HG02973 (cell line): ENCODE measurements around the gene SMTN.
"Not testable (repeated sequence)": the region's sequence is repeated elsewhere in the genome, so short reads cannot be mapped to it uniquely, and the experiment has no call there.

Experiments
- ATAC-seq: cut with Tn5 transposase; IDR thresholded peaks from one replicate; pipeline ENCODE4 v1.9.1; 2021; ENCODE audit warnings: moderate library complexity; ENCODE audit not compliant: unreplicated experiment

Gene SMTN

DNA sequence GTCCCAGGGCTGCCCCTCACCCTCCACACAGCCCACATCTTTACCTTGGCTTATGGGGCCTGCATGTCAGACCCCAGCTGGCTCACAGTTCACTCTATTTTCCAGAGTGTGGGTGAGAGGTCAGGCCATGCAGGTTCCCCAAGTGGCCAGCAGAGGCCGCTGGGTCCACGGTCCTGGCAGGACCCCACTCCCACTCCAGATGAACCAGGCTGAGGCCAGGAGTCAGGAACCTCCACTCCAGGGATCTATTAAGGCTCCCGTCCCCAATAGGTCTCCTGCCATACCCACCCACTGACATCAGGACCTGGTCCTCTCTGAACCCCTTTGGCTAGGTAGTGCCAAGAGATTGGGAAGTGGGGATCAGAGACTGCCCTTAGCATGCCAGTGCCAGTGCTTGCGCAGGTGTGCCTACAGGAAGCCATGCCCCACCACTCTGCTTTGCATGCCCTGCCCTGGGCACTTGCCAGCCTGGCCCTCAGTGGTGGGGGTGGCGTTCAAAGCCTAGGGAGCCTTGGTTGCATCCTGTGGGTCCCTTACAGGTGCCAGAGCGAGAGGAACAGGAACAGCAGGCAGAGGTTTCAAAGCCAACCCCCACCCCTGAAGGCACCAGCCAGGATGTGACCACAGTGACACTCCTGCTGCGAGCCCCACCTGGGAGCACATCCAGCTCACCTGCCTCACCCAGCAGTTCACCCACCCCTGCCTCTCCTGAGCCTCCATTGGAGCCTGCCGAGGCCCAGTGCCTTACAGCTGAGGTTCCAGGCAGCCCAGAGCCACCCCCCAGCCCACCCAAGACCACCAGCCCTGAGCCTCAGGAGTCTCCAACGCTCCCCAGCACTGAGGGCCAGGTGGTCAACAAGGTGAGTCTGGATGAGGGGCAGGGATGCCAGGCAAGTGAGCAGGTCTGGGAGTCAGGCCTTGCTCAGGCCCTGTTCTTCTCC, 8.3 kb downstream of the SMTN start:
- ATAC-seq, result no peak

DNA sequence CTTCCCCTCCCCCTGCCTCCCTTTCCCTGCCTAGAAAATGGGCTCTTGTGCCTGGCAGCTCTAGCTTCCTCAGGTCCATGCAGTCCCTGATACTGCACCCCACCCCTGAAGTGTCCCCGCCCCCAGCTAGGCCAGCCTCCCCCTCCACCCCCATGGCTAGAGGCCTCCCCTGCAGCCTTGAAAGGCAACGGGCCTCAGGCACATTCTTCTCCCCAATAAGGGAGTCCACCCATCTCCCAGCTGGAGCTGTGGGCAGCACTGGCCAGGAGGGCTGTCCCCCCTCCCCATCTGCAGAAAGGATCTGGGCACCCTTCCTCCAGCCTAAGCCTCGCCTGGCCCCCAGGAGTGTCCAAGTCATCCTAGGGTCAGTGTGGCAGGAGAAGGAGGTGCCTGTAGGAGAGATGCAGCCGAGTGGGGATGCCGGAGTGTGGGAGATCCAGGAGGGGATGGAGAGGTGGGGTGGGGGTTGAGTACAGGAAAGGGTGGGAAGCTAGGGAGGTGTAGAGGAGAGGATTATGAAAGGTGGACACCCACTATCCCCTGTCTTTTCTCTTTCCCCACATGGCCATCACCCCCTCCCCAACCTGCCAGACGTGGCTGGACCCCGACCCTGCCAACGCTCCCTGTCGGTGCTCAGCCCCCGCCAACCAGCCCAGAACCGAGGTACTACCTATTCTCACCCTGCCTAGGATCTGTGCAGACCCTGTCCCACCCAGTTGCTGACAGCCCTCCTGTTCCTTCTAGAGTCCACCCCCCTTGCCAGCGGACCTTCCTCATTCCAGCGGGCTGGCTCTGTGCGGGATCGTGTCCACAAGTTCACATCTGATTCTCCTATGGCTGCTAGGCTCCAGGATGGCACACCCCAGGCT, 9.3 kb downstream of the SMTN start:
- ATAC-seq, result no peak

- ATAC-seq, result no peak
Observed at GRCh38 chr22:31091106-31091975, 10.2 kb downstream of the SMTN start.

DNA sequence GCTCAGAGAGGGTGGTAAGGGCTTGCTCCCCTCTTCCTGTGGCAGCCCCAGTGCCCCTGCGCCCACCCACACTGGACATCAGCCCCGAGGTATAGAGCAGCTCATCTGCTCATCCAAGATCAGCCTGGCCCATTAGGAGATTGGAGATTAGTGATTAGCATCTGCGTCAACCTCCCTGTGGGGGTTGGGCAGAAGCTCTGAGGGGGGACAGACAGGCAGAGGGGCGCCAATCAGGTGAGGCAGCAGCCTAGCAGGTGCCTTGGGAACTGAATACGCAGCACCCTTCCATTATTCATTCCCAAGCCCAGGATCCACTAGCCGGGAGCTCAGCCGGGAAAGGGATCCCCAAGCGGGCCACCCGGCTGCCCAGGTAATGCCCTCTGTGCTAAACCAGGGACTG, 11.0 kb downstream of the SMTN start:
- no peak for ATAC-seq

- no peak for ATAC-seq
Observed at GRCh38 chr22:31093086-31093850, 12.2 kb downstream of the SMTN start.

GRCh38 chr22:31094021-31094551, 13.0 kb downstream of the SMTN start:
- no peak for ATAC-seq

- no peak for ATAC-seq
Observed at GRCh38 chr22:31094741-31095140, 13.6 kb downstream of the SMTN start.

GRCh38 chr22:31095637-31096249, 14.6 kb downstream of the SMTN start:
- ATAC-seq, result no peak

DNA sequence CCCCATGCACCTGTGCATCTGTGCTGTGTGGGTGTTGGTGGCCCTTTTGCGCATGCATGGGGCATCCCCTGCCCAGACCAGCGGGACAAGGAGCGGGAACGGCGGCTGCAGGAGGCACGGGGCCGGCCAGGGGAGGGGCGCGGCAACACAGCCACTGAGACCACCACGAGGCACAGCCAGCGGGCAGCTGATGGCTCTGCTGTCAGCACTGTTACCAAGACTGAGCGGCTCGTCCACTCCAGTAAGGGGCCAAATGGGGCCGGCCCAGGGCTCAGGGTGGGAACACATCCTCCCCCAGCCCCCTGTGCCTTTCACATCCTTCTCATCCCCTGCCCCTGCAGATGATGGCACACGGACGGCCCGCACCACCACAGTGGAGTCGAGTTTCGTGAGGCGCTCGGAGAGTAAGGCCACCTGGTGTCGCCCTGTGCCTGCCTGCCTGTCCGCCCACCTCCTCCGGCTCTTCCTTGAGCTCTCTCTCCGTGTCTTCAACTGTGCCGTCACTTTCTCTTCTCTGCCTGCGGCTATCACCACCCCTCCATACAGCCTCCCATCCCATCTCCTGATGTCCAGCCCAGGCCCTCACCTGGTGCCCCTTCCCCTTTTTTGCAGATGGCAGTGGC, 15.7 kb downstream of the SMTN start:
- no peak for ATAC-seq

DNA sequence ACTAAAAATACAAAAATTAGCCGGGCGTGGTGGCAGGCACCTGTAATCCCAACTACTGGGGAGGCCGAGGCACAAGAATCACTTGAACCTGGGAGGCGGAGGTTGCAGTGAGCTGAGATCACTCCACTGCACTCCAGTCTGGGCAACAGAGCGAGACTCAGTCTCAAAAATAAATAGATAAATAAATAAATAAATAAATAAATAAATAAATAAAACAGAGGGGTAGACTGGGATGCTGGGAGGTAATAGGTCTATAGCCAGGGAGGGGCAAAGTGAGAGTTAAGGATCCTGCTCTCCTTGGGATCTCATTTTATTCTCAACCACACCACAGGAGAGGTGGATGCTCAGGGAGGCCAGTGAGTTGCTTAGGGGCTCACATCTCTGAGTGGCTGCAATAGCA, 16.4 kb downstream of the SMTN start:
- ATAC-seq, result not testable (repeated sequence)

- no peak for ATAC-seq
Observed at GRCh38 chr22:31097941-31098631, 17.0 kb downstream of the SMTN start.

GRCh38 chr22:31098632-31099110, 17.6 kb downstream of the SMTN start:
- no peak for ATAC-seq

DNA sequence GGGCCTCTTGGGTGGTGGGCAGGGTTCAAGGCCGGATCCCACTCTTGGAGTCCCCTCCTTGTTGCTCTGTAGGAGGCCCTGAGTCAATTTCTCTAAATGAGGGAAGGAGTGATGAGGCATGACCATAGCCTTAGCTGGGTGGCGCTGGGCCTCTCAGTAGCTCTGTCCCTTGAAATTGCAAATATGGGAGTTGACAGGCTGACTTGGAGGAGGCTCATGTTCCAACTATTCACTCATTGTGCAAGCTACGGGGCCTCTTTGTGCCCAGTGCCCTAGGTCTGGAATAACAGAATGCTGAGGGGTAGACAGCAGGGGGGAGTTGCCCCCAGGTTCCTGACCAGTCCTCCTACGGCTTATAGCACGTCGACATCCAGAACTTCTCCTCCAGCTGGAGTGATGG, 18.3 kb downstream of the SMTN start:
- no peak for ATAC-seq

GRCh38 chr22:31099841-31100761, 19.0 kb downstream of the SMTN start:
- ATAC-seq, result no peak

- ATAC-seq, result no peak
Observed at GRCh38 chr22:31100762-31101525, 19.8 kb downstream of the SMTN start.

- no peak for ATAC-seq
Observed at GRCh38 chr22:31102441-31103081, 21.4 kb downstream of the SMTN start.
